Endothelial cell of umbilical vein (primary cell): Measurements from ENCODE around the gene ZNF763. TPM values are rescaled to one million over a fixed set of nuclear protein-coding genes. Genes with fewer than 3 reads are reported as not detected.

Experiments used
- BruUV-seq: library from RNA; stranded (reverse); fragments of 400-500 nt; replicated peaks from 2 replicates; lab custom pipeline; 2021; lab: Mats Ljungman, UMichigan
- CTCF ChIA-PET: fragments of 300-600, 350-600 bp; sonication (Branson Sonifier 250); formaldehyde crosslinking; loops from one replicate; lab custom pipeline; 2021; ENCODE audit warnings: antibody characterized with exemption, inconsistent platforms; lab: Charles Lee
- POLR2A ChIA-PET: fragments of 300-600, 350-600 bp; sonication (Branson Sonifier 250); formaldehyde crosslinking; loops from one replicate; lab custom pipeline; 2021; ENCODE audit warnings: antibody characterized with exemption, inconsistent platforms; lab: Charles Lee
- DNase-seq: peaks from one replicate; pipeline ENCODE4 v3.0.0-alpha.2; 2011; ENCODE audit warnings: low read depth, low spot score
- FAIRE-seq: peaks from 2 replicates; lab custom pipeline; 2011; peaks lifted over from hg19 to GRCh38; lab: Jason Lieb, UNC
- H2AFZ ChIP-seq: 2 replicates; pipeline ENCODE4 v1.6.0; 2012; ENCODE audit warnings: low read depth, low read length, control low read depth, inconsistent platforms
- H3K27ac ChIP-seq: 2 replicates; pipeline ENCODE4 v1.5.1; 2011; ENCODE audit warnings: low read depth, mild to moderate bottlenecking, control low read depth, low read length, moderate library complexity; ENCODE audit not compliant: insufficient read depth
- H3K27me3 ChIP-seq, 2 experiments: 2 replicates each; pipeline versions ENCODE4 v1.6.0 to v1.6.1; 2011; ENCODE audit warnings: low read length in 2 of 2, mixed read lengths in 1 of 2; ENCODE audit not compliant: control insufficient read depth in 2 of 2, insufficient read depth in 2 of 2
- H3K36me3 ChIP-seq, 2 experiments: 2 replicates in 1 of 2; 3 replicates in 1 of 2; pipeline ENCODE4 v1.5.1; 2011; ENCODE audit warnings: low read length in 2 of 2, mild to moderate bottlenecking in 1 of 2, moderate library complexity in 1 of 2; ENCODE audit not compliant: control insufficient read depth in 2 of 2, insufficient read depth in 2 of 2; ENCODE audit errors: extremely low read depth in 1 of 2
- H3K4me1 ChIP-seq: 3 replicates; pipeline ENCODE4 v1.5.1; 2011; ENCODE audit warnings: mild to moderate bottlenecking, low read length; ENCODE audit not compliant: control insufficient read depth, insufficient read depth; ENCODE audit errors: extremely low read depth
- H3K4me2 ChIP-seq: 2 replicates; pipeline ENCODE4 v1.6.1; 2011; ENCODE audit warnings: low read length, control low read depth, mixed read lengths; ENCODE audit not compliant: insufficient read depth
- H3K4me3 ChIP-seq, 3 experiments: fragments of 200-600 bp in 1 of 3; sonication (generic), shearing (Covaris generic) in 1 of 3; replicated peaks in 1 of 3; 2 replicates each; pipeline ENCODE4 v1.5.1; 2011 to 2016; ENCODE audit warnings: control low read depth in 3 of 3, low read length in 3 of 3, mild to moderate bottlenecking in 2 of 3, inconsistent platforms in 1 of 3, low read depth in 1 of 3, moderate library complexity in 1 of 3; ENCODE audit not compliant: insufficient read depth in 1 of 3
- H3K79me2 ChIP-seq: 2 replicates; pipeline ENCODE4 v1.6.0; 2012; ENCODE audit warnings: low read length, inconsistent platforms; ENCODE audit not compliant: control insufficient read depth, insufficient read depth
- H3K9ac ChIP-seq: replicated peaks from 2 replicates; pipeline ENCODE3; 2011; ENCODE audit warnings: low read length, control low read depth; ENCODE audit not compliant: insufficient read depth; ENCODE audit errors: extremely low read depth
- H3K9me1 ChIP-seq: replicated peaks from 3 replicates; pipeline ENCODE4 v1.6.0; 2011; ENCODE audit warnings: mild to moderate bottlenecking, low read length; ENCODE audit not compliant: control insufficient read depth, insufficient read depth; ENCODE audit errors: extremely low read depth
- H3K9me3 ChIP-seq: replicated peaks from 2 replicates; pipeline ENCODE4 v1.5.1; 2012; ENCODE audit warnings: low read length, inconsistent platforms; ENCODE audit not compliant: control insufficient read depth, insufficient read depth
- H4K20me1 ChIP-seq: replicated peaks from 2 replicates; pipeline ENCODE3; 2011; ENCODE audit warnings: mild to moderate bottlenecking, low read length; ENCODE audit not compliant: control insufficient read depth, insufficient read depth; ENCODE audit errors: extremely low read depth
- EZH2 ChIP-seq: IDR thresholded peaks from 2 replicates; pipeline ENCODE4 v1.6.1; 2012; ENCODE audit warnings: borderline replicate concordance, low read depth, mild to moderate bottlenecking, moderate library complexity, low read length, inconsistent platforms; ENCODE audit not compliant: severe bottlenecking
- FOS ChIP-seq: IDR thresholded peaks from 2 replicates; pipeline ENCODE4 v1.6.1; 2011; ENCODE audit warnings: mild to moderate bottlenecking, low read length, moderate library complexity, borderline replicate concordance; ENCODE audit not compliant: insufficient read depth
- GATA2 ChIP-seq: IDR thresholded peaks from 2 replicates; pipeline ENCODE4 v1.7.0; 2011; ENCODE audit warnings: low read depth, mild to moderate bottlenecking, moderate library complexity, mixed read lengths, low read length; ENCODE audit not compliant: insufficient read length, insufficient read depth
- JUN ChIP-seq: IDR thresholded peaks from 2 replicates; pipeline ENCODE4 v1.6.1; 2011; ENCODE audit warnings: borderline replicate concordance, low read depth; ENCODE audit not compliant: insufficient read length, insufficient read depth
- MYC ChIP-seq: IDR thresholded peaks from one replicate; pipeline ENCODE4 v1.6.1; 2011; ENCODE audit warnings: mild to moderate bottlenecking, low read depth, low read length
- POLR2A ChIP-seq: IDR thresholded peaks from 2 replicates; pipeline ENCODE4 v1.6.1; 2012; ENCODE audit warnings: low read depth, mild to moderate bottlenecking, control low read depth, low read length
- POLR2AphosphoS5 ChIP-seq: IDR thresholded peaks from 2 replicates; pipeline ENCODE4 v1.6.1; 2012; ENCODE audit warnings: low read depth, mild to moderate bottlenecking, control low read depth, low read length, moderate library complexity; ENCODE audit not compliant: insufficient read depth
- dilution Hi-C: fragments of 300-500 bp; cut with MboI; formaldehyde crosslinking; loops from one replicate; pipeline ENCODE4 v1.15.0; 2019; ENCODE audit warnings: low sequenced_read_pairs; ENCODE audit not compliant: extremely low pct_ligation_motif_present
- intact Hi-C: fragments of 100-400 bp; cut with micrococcal nuclease; formaldehyde crosslinking; loops from one replicate; pipeline ENCODE4 v1.10.0; 2022
- polyA plus RNA-seq, 4 experiments: library from polyadenylated mRNA; depleted of rRNA in 3 of 4; stranded (reverse) in 3 of 4; unstranded in 1 of 4; fragments of >200 nt; gene quantifications; 2 replicates each; pipeline versions ENCODE4 v1.2.1 to v1.2.3, GENCODE V29; 2011 to 2012; ENCODE audit warnings: missing spikeins in 1 of 4
- total RNA-seq: library from RNA; stranded (reverse); gene quantifications from 2 replicates; pipeline ENCODE4 v1.2.3, GENCODE V29; 2021
- TF ChIP-seq, protein P1 (sequence below): IDR thresholded peaks from 2 replicates; pipeline ENCODE4 v1.6.1; 2011; ENCODE audit not compliant: insufficient read depth, insufficient read length
- TF ChIP-seq, protein P2 (sequence below), 2 donors: IDR thresholded peaks; 1 replicate in 1 of 2; 2 replicates in 1 of 2; pipeline ENCODE4 v1.5.1; 2011; ENCODE audit warnings: low read length in 2 of 2, mild to moderate bottlenecking in 2 of 2, moderate library complexity in 2 of 2, control low read depth in 1 of 2, inconsistent platforms in 1 of 2, low read depth in 1 of 2; ENCODE audit not compliant: insufficient read depth in 1 of 2; ENCODE audit errors: extremely low read depth in 1 of 2

Gene ZNF763
- total and polyA plus RNA-seq, 2 donors (not counting 3 experiments of a cell fraction or from before 2014, with no cell fraction given), result 0.17 to 0.77 TPM

DNA sequence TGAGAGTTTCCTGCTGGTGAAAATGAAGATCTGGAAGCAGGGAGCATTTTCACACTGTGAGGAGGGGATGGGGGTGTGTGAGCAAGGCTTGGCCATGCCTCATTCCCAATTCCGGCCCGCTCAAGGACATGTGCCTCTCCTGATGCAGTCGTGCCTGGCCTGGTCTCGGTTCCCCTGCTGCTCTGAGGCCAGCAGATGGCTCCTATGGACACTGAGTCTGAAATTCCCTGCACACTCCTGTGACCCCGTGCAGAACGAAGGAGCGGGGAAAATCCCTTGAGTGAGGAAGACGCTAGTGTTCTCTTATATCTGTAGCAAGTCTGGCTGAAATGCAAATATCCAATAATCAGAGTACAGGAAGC is 363 bp upstream of the ZNF763 start:
- no peaks in the 10 kb centered on the region for H3K9me1 ChIP-seq
- dilution Hi-C loops (no loop called here), intact Hi-C loops (loop anchor here (1.0 kb wide), 2 partner anchors 23 to 177 kb away; no protein-coding TSS in a partner anchor)
- no TSS peak for BruUV-seq
- H4K20me1 ChIP-seq, result no peaks in the 10 kb centered on the region
- no peaks in the 10 kb centered on the region for H3K4me1 ChIP-seq
- FAIRE-seq (no peak), DNase-seq (no peak)
- H3K79me2 ChIP-seq, result no peaks in the 10 kb centered on the region
- peak overlapping the region; percentile 89 for H2AFZ ChIP-seq
- POLR2A ChIA-PET, result no interaction called here
- H3K4me2 ChIP-seq, result peak overlapping the region; percentile 72
- TF ChIP-seq, protein P1, sequence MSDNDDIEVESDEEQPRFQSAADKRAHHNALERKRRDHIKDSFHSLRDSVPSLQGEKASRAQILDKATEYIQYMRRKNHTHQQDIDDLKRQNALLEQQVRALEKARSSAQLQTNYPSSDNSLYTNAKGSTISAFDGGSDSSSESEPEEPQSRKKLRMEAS, result no peak
- TF ChIP-seq, protein P2, sequence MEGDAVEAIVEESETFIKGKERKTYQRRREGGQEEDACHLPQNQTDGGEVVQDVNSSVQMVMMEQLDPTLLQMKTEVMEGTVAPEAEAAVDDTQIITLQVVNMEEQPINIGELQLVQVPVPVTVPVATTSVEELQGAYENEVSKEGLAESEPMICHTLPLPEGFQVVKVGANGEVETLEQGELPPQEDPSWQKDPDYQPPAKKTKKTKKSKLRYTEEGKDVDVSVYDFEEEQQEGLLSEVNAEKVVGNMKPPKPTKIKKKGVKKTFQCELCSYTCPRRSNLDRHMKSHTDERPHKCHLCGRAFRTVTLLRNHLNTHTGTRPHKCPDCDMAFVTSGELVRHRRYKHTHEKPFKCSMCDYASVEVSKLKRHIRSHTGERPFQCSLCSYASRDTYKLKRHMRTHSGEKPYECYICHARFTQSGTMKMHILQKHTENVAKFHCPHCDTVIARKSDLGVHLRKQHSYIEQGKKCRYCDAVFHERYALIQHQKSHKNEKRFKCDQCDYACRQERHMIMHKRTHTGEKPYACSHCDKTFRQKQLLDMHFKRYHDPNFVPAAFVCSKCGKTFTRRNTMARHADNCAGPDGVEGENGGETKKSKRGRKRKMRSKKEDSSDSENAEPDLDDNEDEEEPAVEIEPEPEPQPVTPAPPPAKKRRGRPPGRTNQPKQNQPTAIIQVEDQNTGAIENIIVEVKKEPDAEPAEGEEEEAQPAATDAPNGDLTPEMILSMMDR (IDR thresholded peaks at IDR 0.05; ENCODE audit: extremely low read depth in 1 of 2, insufficient read depth in 1 of 2, low read depth in 1 of 2, low read length in 2 of 2), result no peak
- CTCF ChIA-PET, result interaction anchor here (0.6 to 2.6 kb wide), 10 partner anchors 10 to 796 kb away, joined by 3 to 27 read pairs (median 6); partner anchors contain the start of genes ZNF20, ZNF491 and ZNF700
- H3K4me3 ChIP-seq, result peak overlapping the region in 1 of 3 experiments; percentile 66
- H3K27me3 ChIP-seq, result no peaks in the 10 kb centered on the region
- no peaks in the 10 kb centered on the region for H3K36me3 ChIP-seq
- no peak overlapping the region for H3K27ac ChIP-seq
- H3K9me3 ChIP-seq, result no peaks in the 10 kb centered on the region
- H3K9ac ChIP-seq, result no peak overlapping the region

DNA sequence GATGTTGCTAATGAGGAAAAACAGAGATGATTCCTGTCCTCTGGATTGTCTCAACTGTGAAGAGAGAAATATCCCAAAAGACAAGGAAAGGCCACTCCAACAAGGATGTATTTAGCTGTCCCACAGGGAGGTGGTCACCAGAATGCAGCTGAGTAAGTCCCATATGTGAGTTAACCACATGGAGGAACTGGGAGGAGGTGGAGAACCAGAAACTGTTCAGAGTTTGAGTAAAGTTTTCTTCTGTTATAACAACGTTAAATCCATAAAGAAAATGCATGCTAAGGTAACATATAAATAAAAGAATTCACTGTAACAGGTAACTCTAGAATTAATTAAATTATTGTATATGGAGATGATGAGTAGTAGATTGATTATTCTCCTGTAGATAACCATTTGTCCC is 5.3 kb downstream of the ZNF763 start:
- dilution Hi-C loops (no loop called here), intact Hi-C loops (no loop called here)
- no peak overlapping the region for H3K27ac ChIP-seq
- ChIA-PET POLR2A (no interaction called here), CTCF (no interaction called here)
- no peaks in the 10 kb centered on the region for H3K4me1 ChIP-seq
- no peak overlapping the region for H3K4me3 ChIP-seq
- DNase-seq, result no peak
- no peak overlapping the region for H3K9ac ChIP-seq
- H3K9me1 ChIP-seq, result no peaks in the 10 kb centered on the region
- TF ChIP-seq MYC (no peak), POLR2AphosphoS5 (no peak), FOS (no peak), EZH2 (no peak), JUN (no peak), POLR2A (no peak), GATA2 (no peak)
- TF ChIP-seq, protein P2 (IDR thresholded peaks at IDR 0.05; ENCODE audit: extremely low read depth in 1 of 2, insufficient read depth in 1 of 2, low read depth in 1 of 2, low read length in 2 of 2), result no peak
- TF ChIP-seq, protein P1, result no peak
- no peaks in the 10 kb centered on the region for H3K36me3 ChIP-seq
- H3K9me3 ChIP-seq, result no peaks in the 10 kb centered on the region
- H3K4me2 ChIP-seq, result no peak overlapping the region
- H4K20me1 ChIP-seq, result no peaks in the 10 kb centered on the region
- no peaks in the 10 kb centered on the region for H3K27me3 ChIP-seq
- FAIRE-seq, result no peak
- no peak overlapping the region for H2AFZ ChIP-seq
- H3K79me2 ChIP-seq, result no peaks in the 10 kb centered on the region
- BruUV-seq, result no TSS peak
